HG02973 (cell line): ENCODE data around the gene FADS3.

Source experiments
- ATAC-seq: cut with Tn5 transposase; IDR thresholded peaks from one replicate; pipeline ENCODE4 v1.9.1; 2021; ENCODE audit warnings: moderate library complexity; ENCODE audit not compliant: unreplicated experiment

FADS3 gene

DNA sequence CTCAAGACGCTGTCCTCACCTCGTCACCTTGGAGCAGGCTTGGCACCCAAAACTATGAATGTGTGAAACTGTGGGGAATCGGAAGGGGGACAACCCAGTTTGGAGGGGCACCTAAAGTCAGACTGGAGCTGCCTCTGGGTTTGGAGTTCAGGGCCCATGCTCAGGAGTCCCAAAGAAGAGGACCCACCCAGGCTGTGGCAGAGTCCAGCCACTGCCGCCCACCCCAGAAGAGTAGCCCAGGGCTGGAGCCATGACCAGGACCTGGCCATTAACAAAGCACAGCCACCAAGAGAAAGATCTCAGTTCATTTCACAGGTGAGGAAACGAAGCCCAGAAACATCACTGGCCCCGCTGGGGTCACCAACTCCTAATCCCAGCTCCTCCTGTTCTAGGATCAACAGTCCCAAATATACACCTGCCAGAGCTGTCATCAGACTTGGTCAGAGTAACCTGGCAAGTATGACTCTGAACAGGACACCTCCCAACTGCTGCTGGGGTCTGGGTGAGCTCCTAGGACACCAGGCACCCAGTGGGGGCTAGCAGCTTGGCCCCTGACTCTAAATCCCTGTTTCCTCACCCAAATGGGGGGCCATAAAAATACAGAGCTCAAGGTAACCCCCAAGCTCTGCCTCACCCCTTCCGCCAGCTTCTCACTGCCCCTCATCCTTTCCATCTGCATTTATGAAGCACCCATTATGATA lies 23.3 kb upstream of the FADS3 start:
- ATAC-seq: no peak

DNA sequence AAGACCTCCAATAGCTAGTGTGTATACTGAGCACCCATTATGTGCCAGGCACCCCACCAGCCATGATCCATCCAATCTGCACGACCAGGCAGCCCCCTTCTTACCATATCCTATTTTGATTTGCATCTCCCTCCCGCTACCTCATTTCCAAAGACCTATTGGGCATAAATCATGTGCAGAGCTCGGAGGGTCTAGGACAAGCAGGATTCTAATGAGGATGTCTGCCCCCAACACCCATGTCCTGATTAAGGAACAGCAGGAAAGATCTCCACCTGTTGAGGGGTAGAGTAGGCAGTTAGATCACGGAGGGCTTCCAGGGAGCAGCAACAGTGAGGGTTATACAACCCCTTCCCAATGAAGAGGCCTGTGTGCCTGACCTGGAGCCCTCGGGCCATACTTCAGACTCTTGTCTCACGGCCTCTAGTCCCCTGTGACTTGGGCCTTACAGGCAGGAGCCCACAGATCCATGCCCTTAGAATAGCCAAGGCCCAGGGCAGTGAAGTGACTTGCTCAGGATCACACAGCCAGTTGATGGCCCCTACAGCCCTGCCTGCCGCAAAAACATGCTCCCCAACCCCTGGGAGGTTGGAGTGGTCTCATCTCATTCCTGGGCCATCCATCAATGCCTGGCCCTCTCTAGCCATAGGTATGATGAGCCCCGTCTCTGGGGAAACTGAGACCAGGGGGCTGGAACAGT lies 22.5 kb upstream of the FADS3 start:
- ATAC-seq: no peak

GRCh38 chr11:61912991-61913698 lies 21.8 kb upstream of the FADS3 start:
- ATAC-seq: no peak

GRCh38 chr11:61912530-61912898 lies 21.2 kb upstream of the FADS3 start:
- no peak for ATAC-seq

- ATAC-seq: no peak
Measured at GRCh38 chr11:61911701-61912529, 20.6 kb upstream of the FADS3 start.

DNA sequence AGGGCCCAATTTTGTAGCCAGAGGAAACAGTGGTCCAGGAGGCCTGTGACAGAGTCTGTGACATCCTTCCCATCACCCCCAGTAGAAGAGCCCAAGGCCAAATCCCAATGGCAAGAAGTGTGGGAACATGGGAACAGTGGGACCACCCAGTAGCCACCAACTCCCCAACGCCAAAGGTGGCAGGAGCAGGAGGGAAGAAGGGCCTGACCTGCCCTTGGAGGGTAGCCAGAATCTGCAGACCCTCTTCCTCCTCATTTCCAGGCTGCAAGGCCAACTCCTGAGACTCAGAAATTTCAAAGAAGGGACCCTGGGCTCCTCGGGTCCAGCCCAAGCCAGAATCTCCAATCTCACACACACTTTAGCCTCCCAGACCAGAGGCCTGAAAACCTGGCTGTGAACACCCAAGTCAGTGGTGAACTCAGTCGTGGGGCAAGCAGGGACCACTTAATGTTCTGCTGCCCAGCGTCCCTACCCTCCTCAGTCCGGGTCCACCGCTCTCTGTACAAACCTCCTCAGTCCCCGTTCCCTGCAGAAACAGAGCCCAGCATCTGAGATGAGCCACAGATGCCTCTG lies 19.9 kb upstream of the FADS3 start:
- ATAC-seq: no peak

- no peak for ATAC-seq
Measured at GRCh38 chr11:61910187-61911127, 19.1 kb upstream of the FADS3 start.

GRCh38 chr11:61908730-61909316 lies 17.5 kb upstream of the FADS3 start:
- ATAC-seq: no peak

DNA sequence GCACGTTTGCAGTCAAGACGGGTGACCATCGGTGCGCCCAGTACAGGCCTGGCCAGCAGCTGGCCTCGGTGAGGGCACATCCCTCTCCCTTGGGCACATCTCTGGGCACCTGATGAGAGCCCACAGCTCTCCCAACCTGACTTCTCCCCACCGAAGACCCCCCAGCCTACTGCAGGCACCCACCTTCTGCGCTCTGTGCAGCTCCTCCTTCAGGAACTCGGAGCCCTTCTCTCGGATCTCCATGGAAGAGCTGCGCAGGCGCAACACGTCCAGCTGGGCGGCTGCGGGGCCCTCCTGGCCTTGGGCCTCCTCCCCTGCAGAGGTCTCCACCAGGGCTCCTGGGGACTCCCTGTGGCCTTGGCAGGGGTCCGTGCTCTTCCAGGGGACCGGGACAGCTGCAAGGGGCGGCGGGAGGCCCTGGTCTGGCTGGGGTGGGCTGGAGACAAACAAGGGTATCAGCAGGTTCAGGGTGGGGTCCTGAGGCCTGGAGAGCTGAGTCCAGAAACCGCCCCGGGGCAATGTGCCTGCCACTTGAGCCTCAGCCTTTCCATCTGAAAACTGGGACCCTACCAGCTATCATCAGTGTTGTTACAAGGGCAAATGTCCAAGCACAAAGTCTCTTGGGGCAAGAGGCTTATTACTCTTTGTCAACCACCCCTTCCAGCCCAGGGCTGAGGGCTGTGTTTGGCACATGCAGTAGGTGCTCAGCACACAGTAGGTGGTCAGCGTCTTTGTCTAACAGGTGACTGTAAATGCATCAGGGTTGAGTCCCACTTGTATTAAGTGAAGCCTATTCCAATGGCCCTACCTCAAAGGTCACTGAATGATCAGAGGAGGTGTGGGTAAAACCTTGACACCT lies 16.8 kb upstream of the FADS3 start:
- ATAC-seq: no peak

DNA sequence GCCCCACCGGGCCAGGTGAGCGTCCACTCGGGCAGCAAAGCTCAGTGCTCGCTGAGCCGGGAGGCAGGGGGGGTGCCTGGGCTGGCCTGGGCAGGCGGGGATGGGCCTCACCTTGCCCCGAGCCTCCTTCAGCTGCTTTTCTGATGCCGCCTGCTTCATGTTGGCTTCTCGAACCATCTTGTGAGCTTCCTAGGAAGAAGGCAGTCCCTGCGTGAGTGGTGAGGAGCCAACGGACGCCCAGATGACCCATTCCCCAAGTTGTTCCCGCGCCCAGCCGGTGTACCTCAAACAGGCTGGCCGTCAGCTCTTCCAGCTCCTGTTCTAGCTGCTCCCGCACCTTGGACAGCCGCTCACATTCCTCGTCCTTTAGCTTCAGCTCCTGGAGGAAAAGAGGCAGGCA lies 15.9 kb upstream of the FADS3 start:
- ATAC-seq: no peak

GRCh38 chr11:61906522-61906909 lies 15.2 kb upstream of the FADS3 start:
- ATAC-seq: no peak

- no peak for ATAC-seq
Measured at GRCh38 chr11:61905801-61906521, 14.6 kb upstream of the FADS3 start.

- no peak for ATAC-seq
Measured at GRCh38 chr11:61905067-61905696, 13.8 kb upstream of the FADS3 start.

DNA sequence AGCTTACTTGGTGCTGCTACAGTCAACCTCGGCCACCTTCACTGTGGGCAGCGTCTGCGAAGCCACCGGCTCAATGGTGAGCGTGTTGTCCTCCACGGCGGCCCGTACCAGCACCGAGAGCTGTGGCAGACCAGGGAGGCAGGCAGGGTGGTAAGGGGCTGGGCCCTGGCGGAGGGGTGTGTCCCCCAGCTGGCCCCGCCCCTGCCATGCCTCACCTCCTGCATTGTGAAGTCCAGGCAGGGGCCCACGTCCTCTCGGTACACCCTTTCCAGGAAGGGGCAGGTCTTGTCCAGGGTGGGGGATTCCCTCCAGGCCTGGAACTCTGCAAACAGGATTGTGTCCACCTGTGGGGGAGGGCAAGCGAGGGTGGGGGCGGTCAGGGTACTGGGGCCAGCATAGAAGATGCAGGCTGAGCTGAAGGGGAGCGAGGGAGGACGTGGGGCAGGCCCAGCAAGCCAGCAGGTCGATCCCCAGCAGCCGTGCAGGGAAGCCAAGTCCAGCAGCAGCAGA lies 13.2 kb upstream of the FADS3 start:
- no peak for ATAC-seq

GRCh38 chr11:61903845-61904244 lies 12.5 kb upstream of the FADS3 start:
- ATAC-seq: no peak

GRCh38 chr11:61902313-61902712 lies 11.0 kb upstream of the FADS3 start:
- no peak for ATAC-seq

DNA sequence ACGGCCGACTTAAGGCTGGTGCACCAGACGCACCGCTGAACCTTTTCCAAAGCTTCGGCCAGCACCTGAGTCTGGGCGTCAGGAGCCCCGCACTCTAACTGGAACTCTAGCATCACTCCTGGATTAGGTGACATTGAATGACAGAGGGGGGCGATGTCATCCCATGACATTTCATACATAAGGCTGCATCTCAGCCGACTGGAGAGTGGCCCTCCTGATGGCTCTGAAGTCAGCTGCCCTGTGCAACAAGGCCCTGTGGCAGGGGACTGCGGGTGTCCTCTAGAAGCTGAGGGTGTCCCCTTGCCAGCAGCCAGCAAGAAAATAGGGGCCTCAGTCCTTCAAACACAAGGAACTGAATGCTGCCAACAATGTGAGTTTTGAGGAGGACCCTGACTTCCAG lies 10.1 kb upstream of the FADS3 start:
- ATAC-seq: no peak
